Prostate gland (tissue), 2 donors: Measurements from ENCODE around the gene PIK3C2G.

ENCODE experiments used
- CTCF ChIP-seq, 4 experiments: fragments of 200-600 bp in 2 of 4; fragments of 450-650 bp in 2 of 4; sonication (generic) in 2 of 4; IDR thresholded peaks; 1 replicate in 3 of 4; 2 replicates in 1 of 4; pipeline ENCODE4 v1.5.1; 2016 to 2019; ENCODE audit warnings: antibody characterized with exemption in 4 of 4, mild to moderate bottlenecking in 2 of 4, moderate library complexity in 2 of 4
- POLR2A ChIP-seq: fragments of 450-650 bp; IDR thresholded peaks from one replicate; pipeline ENCODE4 v1.6.1; 2016; ENCODE audit warnings: antibody characterized with exemption, mild to moderate bottlenecking

- TF ChIP-seq POLR2A (no peak), CTCF (IDR thresholded peaks at IDR 0.05) (no peak)
These were observed 65.7 kb downstream of the PIK3C2G start for GRCh38 chr12:18327036-18327435.
